ENCODE measurements around the gene MCAM.

Gene MCAM

GRCh38 chr11:119355091-119355843 is 38.3 kb upstream of the MCAM start:
- Histone ChIP-seq H3K36me3 (peaks cover 47% of the 10 kb centered on the region), H3K27ac (no peak overlapping the region), H3K4me3 (ENCODE audit: low read depth, low read length) (no peak overlapping the region), H3K9me3 (ENCODE audit: severe bottlenecking) (no peaks in the 10 kb centered on the region), H3K27me3 (ENCODE audit: insufficient read depth, low read depth, severe bottlenecking) (no peaks in the 10 kb centered on the region)
- TF ChIP-seq CTCF (IDR thresholded peaks at IDR 0.05; ENCODE audit: low read depth, low read length) = no peak
- no peak for DNase-seq

- Histone ChIP-seq H3K36me3 (peaks cover 26% of the 10 kb centered on the region), H3K27me3 (ENCODE audit: insufficient read depth, low read depth, severe bottlenecking) (no peaks in the 10 kb centered on the region), H3K9me3 (ENCODE audit: severe bottlenecking) (no peaks in the 10 kb centered on the region), H3K4me3 (ENCODE audit: low read depth, low read length) (no peak overlapping the region), H3K27ac (peak overlapping the region; percentile 47; the same call in 1 of the 2 replicates)
- DNase-seq = peak; percentile 78
- no peak for TF ChIP-seq CTCF (IDR thresholded peaks at IDR 0.05; ENCODE audit: low read depth, low read length)
Observed at GRCh38 chr11:119352857-119353260, 35.9 kb upstream of the MCAM start.

GRCh38 chr11:119351232-119351631 is 34.3 kb upstream of the MCAM start:
- no peaks in the 10 kb centered on the region for H3K27me3 ChIP-seq (ENCODE audit: insufficient read depth, low read depth, severe bottlenecking)
- DNase-seq = no peak
- peaks cover 13% of the 10 kb centered on the region for H3K36me3 ChIP-seq
- H3K4me3 ChIP-seq (ENCODE audit: low read depth, low read length) = no peak overlapping the region
- no peak overlapping the region for H3K27ac ChIP-seq
- TF ChIP-seq CTCF (IDR thresholded peaks at IDR 0.05; ENCODE audit: low read depth, low read length) = no peak
- no peaks in the 10 kb centered on the region for H3K9me3 ChIP-seq (ENCODE audit: severe bottlenecking)

GRCh38 chr11:119350302-119350701 is 33.4 kb upstream of the MCAM start:
- Histone ChIP-seq H3K27ac (no peak overlapping the region), H3K36me3 (peaks cover 8% of the 10 kb centered on the region), H3K27me3 (ENCODE audit: insufficient read depth, low read depth, severe bottlenecking) (no peaks in the 10 kb centered on the region), H3K9me3 (ENCODE audit: severe bottlenecking) (no peaks in the 10 kb centered on the region), H3K4me3 (ENCODE audit: low read depth, low read length) (no peak overlapping the region)
- DNase-seq = no peak
- TF ChIP-seq CTCF (IDR thresholded peaks at IDR 0.05; ENCODE audit: low read depth, low read length) = no peak

GRCh38 chr11:119347940-119348605 is 31.1 kb upstream of the MCAM start:
- H3K36me3 ChIP-seq = no peaks in the 10 kb centered on the region
- H3K4me3 ChIP-seq (ENCODE audit: low read depth, low read length) = no peak overlapping the region
- H3K27me3 ChIP-seq (ENCODE audit: insufficient read depth, low read depth, severe bottlenecking) = no peaks in the 10 kb centered on the region
- no peak for TF ChIP-seq CTCF (IDR thresholded peaks at IDR 0.05; ENCODE audit: low read depth, low read length)
- no peak overlapping the region for H3K27ac ChIP-seq
- no peak for DNase-seq
- no peaks in the 10 kb centered on the region for H3K9me3 ChIP-seq (ENCODE audit: severe bottlenecking)

All from WERI-Rb-1 (cell line).